GM13977 (cell line): Measurements from ENCODE around the gene GP1BA.

Source experiments
- DNase-seq: peaks from one replicate; pipeline ENCODE4 v3.0.0; 2012; ENCODE audit warnings: low spot score
- in situ Hi-C: fragments of 300-500 bp; cut with MboI; formaldehyde crosslinking; loops from one replicate; pipeline ENCODE4 v1.12.0; 2022; ENCODE audit warnings: low sequenced_read_pairs, low pct_unique_long_range_greater_than_20kb, mixed read lengths, inconsistent platforms; ENCODE audit not compliant: unreplicated experiment
- TF ChIP-seq, protein P1 (sequence below): IDR thresholded peaks from 2 replicates; pipeline ENCODE4 v1.5.1; 2012; ENCODE audit warnings: mild to moderate bottlenecking, control low read depth; ENCODE audit not compliant: insufficient read depth; ENCODE audit errors: extremely low read depth, missing control alignments

The GP1BA gene

DNA sequence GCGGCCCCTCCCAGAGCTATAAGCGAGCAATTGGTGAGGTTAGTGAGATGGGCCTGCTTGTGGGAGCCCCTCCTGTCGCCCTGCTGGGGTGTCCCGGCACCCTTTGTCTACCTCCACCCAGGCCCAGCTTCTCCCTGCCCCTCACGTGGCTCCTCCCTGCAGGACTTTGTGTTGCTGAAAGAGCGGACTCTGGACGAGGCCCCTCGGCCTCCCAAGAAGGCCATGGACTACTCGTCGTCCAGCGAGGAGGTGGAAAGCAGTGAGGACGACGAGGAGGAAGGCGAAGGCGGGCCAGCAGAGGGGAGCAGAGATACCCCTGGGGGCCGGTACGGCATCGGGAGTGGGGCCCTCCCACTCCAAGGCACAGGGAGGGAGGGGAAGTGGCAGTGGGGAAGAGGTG is 38.8 kb upstream of the GP1BA start:
- TF ChIP-seq, protein P1, sequence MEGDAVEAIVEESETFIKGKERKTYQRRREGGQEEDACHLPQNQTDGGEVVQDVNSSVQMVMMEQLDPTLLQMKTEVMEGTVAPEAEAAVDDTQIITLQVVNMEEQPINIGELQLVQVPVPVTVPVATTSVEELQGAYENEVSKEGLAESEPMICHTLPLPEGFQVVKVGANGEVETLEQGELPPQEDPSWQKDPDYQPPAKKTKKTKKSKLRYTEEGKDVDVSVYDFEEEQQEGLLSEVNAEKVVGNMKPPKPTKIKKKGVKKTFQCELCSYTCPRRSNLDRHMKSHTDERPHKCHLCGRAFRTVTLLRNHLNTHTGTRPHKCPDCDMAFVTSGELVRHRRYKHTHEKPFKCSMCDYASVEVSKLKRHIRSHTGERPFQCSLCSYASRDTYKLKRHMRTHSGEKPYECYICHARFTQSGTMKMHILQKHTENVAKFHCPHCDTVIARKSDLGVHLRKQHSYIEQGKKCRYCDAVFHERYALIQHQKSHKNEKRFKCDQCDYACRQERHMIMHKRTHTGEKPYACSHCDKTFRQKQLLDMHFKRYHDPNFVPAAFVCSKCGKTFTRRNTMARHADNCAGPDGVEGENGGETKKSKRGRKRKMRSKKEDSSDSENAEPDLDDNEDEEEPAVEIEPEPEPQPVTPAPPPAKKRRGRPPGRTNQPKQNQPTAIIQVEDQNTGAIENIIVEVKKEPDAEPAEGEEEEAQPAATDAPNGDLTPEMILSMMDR: no peak
- in situ Hi-C loops: no loop called here
- DNase-seq: no peak

DNA sequence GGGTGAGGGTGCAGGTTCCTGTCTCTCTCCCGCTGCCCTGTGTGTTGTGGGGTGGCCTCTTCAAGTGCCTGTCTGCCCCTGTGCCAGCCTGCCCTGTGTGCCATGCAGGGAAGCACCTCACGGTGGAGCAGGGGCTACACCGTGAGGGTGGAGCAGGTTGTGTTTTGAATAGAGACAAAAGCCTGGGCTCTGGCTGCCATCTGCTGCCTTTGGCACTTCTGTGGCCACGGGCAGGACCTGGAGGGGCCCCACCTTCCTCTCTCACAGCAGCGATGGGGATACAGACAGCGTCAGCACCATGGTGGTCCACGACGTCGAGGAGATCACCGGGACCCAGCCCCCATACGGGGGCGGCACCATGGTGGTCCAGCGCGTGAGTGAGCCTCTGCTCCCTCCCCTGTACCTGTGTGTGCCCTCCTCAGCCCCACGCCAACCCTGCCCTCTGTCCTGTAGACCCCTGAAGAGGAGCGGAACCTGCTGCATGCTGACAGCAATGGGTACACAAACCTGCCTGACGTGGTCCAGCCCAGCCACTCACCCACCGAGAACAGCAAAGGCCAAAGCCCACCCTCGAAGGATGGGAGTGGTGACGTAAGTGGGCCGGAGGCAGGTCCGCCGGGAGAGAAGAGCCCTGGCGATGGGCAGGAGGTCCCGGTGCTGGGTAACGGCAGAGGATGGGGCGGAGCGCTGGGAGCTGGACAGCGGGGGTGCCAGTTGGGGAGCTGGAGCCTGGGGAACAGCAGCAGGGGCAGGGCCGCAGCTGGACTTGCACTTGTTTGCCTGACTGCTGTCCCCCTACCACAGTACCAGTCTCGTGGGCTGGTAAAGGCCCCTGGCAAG is 38.1 kb upstream of the GP1BA start:
- in situ Hi-C loops: no loop called here
- no peak for DNase-seq
- TF ChIP-seq, protein P1: no peak

DNA sequence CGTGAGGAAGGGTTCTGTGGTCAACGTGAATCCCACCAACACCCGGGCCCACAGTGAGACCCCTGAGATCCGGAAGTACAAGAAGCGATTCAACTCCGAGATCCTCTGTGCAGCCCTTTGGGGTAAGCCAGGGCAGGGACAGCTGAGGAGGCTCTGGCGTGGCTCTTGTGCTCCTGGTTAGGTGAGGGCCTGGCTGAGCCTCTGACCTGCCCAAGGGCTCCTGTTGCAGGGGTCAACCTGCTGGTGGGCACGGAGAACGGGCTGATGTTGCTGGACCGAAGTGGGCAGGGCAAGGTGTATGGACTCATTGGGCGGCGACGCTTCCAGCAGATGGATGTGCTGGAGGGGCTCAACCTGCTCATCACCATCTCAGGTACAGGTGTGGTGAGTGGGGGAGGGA is 37.0 kb upstream of the GP1BA start:
- TF ChIP-seq, protein P1: no peak
- DNase-seq: no peak
- in situ Hi-C loops: no loop called here

DNA sequence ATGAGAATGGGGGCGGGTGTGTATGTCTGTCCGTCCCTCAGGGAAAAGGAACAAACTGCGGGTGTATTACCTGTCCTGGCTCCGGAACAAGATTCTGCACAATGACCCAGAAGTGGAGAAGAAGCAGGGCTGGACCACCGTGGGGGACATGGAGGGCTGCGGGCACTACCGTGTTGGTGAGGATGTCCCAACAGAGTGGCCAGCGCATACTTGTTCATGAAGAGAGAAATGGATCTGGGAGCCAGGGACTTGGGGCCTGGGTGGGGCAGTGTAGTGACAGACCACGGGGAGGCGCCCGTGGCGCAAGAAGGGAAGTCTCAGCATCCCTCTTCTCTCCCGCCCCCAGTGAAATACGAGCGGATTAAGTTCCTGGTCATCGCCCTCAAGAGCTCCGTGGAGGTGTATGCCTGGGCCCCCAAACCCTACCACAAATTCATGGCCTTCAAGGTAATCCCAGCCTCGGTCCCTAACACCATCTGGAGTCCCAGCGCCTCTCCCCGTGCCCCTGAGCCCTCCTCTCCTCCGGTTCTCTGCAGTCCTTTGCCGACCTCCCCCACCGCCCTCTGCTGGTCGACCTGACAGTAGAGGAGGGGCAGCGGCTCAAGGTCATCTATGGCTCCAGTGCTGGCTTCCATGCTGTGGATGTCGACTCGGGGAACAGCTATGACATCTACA is 36.3 kb upstream of the GP1BA start:
- TF ChIP-seq, protein P1: peak; percentile 5
- no peak for DNase-seq
- in situ Hi-C loops: no loop called here

DNA sequence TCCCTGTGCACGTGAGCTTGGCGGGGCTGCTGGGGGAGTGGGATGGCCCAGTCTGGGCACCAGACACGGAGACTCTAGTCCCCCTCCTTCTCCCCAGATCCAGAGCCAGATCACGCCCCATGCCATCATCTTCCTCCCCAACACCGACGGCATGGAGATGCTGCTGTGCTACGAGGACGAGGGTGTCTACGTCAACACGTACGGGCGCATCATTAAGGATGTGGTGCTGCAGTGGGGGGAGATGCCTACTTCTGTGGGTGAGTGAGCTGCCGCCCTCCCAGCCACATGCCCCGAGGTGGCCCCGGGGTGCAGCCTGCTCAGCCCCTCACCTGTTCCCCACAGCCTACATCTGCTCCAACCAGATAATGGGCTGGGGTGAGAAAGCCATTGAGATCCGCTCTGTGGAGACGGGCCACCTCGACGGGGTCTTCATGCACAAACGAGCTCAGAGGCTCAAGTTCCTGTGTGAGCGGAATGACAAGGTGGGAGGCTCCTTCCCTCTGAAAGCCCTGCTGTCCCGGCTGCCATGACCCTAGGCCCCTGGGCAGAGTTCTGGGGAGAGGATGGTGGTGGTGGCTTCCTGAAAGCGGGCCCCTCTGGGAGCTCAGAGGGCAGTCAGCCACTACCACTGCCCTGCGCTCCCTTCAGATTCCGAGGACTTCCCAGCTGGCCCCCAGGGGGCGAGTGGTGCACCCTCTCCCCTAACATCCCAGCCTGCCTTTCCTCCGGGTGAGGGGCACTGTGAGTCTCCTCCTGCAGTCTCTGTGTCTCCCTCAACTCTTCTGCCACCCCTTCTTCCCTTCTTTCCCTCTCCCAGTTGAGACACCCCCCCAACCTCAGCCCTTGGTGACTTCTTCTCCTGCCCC is 35.5 kb upstream of the GP1BA start:
- TF ChIP-seq, protein P1: no peak
- DNase-seq: no peak
- in situ Hi-C loops: no loop called here

DNA sequence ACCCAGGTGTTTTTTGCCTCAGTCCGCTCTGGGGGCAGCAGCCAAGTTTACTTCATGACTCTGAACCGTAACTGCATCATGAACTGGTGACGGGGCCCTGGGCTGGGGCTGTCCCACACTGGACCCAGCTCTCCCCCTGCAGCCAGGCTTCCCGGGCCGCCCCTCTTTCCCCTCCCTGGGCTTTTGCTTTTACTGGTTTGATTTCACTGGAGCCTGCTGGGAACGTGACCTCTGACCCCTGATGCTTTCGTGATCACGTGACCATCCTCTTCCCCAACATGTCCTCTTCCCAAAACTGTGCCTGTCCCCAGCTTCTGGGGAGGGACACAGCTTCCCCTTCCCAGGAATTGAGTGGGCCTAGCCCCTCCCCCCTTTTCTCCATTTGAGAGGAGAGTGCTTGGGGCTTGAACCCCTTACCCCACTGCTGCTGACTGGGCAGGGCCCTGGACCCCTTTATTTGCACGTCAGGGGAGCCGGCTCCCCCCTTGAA is 34.8 kb upstream of the GP1BA start:
- TF ChIP-seq, protein P1: no peak
- in situ Hi-C loops: no loop called here
- no peak for DNase-seq
